Activated T-cell treated with anti-CD3 and anti-CD28 coated beads, Interleukin-2, amount 50 U/mL, for 72 hours (primary cell): ENCODE data around the gene COL6A3. TPM values are rescaled to one million over a fixed set of nuclear protein-coding genes. Genes with fewer than 3 reads are reported as not detected.
"Not testable (repeated sequence)": the region's sequence is repeated elsewhere in the genome, so short reads cannot be mapped to it uniquely, and the experiment has no call there.

Experiments
- ATAC-seq, 2 donors: fragments of 150-1000 bp; cut with Tn5 transposase; replicated peaks in 1 of 2; 2 replicates each; pipeline ENCODE4 v1.10.0; 2021; ENCODE audit warnings: moderate library complexity in 2 of 2, mild to moderate bottlenecking in 1 of 2
- DNase-seq, 2 donors: peaks; one replicate each; pipeline ENCODE4 v3.0.0; 2021 to 2022; ENCODE audit warnings: mixed read lengths in 1 of 2
- H3K27ac Mint-ChIP-seq: one replicate; pipeline ENCODE4 v1.8.0; 2022; ENCODE audit warnings: mild to moderate bottlenecking, moderate library complexity, mixed read lengths
- H3K27me3 Mint-ChIP-seq: one replicate; pipeline ENCODE4 v1.8.0; 2022; ENCODE audit warnings: low read depth, mixed read lengths
- H3K36me3 Mint-ChIP-seq, 2 donors: one replicate each; pipeline ENCODE4 v1.8.0; 2022; ENCODE audit warnings: mixed read lengths in 2 of 2, mild to moderate bottlenecking in 1 of 2; ENCODE audit not compliant: insufficient read depth in 2 of 2
- H3K4me1 Mint-ChIP-seq: one replicate; pipeline ENCODE4 v1.8.0; 2022; ENCODE audit warnings: low read depth, mixed read lengths
- H3K4me3 Mint-ChIP-seq, 2 donors: one replicate each; pipeline ENCODE4 v1.8.0; 2022; ENCODE audit warnings: mild to moderate bottlenecking in 2 of 2, mixed read lengths in 2 of 2, moderate library complexity in 2 of 2
- H3K9me3 Mint-ChIP-seq, 2 donors: one replicate each; pipeline ENCODE4 v1.8.0; 2022; ENCODE audit warnings: mixed read lengths in 2 of 2
- total RNA-seq, 2 donors: library from RNA; stranded (reverse); gene quantifications; one replicate each; pipeline ENCODE4 v1.2.3, GENCODE V29; 2022

COL6A3 gene
- total RNA-seq, 2 donors from 2014 or later, result 12.0 to 17.3 TPM

GRCh38 chr2:237423891-237424290 lies 9.9 kb upstream of the COL6A3 start:
- H3K36me3 Mint-ChIP-seq, result peaks cover 6 to 10% of the 10 kb centered on the region in 2 donors
- ATAC-seq, result no peak
- H3K27ac Mint-ChIP-seq, result no peak overlapping the region
- H3K4me3 Mint-ChIP-seq, result no peak overlapping the region
- H3K4me1 Mint-ChIP-seq, result peaks cover 65% of the 10 kb centered on the region
- no peak for DNase-seq
- H3K9me3 Mint-ChIP-seq, result peaks cover 0 to 1% of the 10 kb centered on the region in 2 donors
- peaks cover 14% of the 10 kb centered on the region for H3K27me3 Mint-ChIP-seq

GRCh38 chr2:237422309-237422708 lies 8.3 kb upstream of the COL6A3 start:
- H3K27ac Mint-ChIP-seq, result no peak overlapping the region

GRCh38 chr2:237421542-237422116 lies 7.7 kb upstream of the COL6A3 start:
- peak; percentile 97 to 99 for ATAC-seq
- Mint-ChIP-seq H3K9me3 (no peaks in the 10 kb centered on the region), H3K36me3 (peaks cover 0 to 11% of the 10 kb centered on the region in 2 donors), H3K27me3 (peaks cover 14% of the 10 kb centered on the region), H3K27ac (peak overlapping the region; percentile 21), H3K4me3 (peak overlapping the region; percentile 65), H3K4me1 (peaks cover 42% of the 10 kb centered on the region)
- peak; percentile 81 to 86 for DNase-seq

More at GRCh38 chr2:237422309-237422708, 8.3 kb upstream of the COL6A3 start:
- Mint-ChIP-seq H3K4me1 (peaks cover 49% of the 10 kb centered on the region), H3K9me3 (no peaks in the 10 kb centered on the region), H3K36me3 (peaks cover 0 to 11% of the 10 kb centered on the region in 2 donors), H3K4me3 (peak overlapping the region in 1 of 2 donors; percentile 0), H3K27me3 (peaks cover 14% of the 10 kb centered on the region)
- no peak for ATAC-seq
- DNase-seq, result no peak

GRCh38 chr2:237418300-237418699 lies 4.3 kb upstream of the COL6A3 start:
- no peak for DNase-seq
- peaks cover 22% of the 10 kb centered on the region for H3K4me1 Mint-ChIP-seq
- no peak for ATAC-seq
- H3K9me3 Mint-ChIP-seq, result no peaks in the 10 kb centered on the region
- no peak overlapping the region for H3K27ac Mint-ChIP-seq
- H3K27me3 Mint-ChIP-seq, result peaks cover 14% of the 10 kb centered on the region
- H3K36me3 Mint-ChIP-seq, result peaks cover 0 to 9% of the 10 kb centered on the region in 2 donors
- no peak overlapping the region for H3K4me3 Mint-ChIP-seq

GRCh38 chr2:237412988-237413776 lies 782 bp downstream of the COL6A3 start:
- Mint-ChIP-seq H3K4me1 (peaks cover 6% of the 10 kb centered on the region), H3K36me3 (no peaks in the 10 kb centered on the region), H3K27me3 (no peaks in the 10 kb centered on the region), H3K27ac (no peak overlapping the region), H3K9me3 (no peaks in the 10 kb centered on the region), H3K4me3 (no peak overlapping the region)
- DNase-seq (no peak), ATAC-seq (no peak)

- Mint-ChIP-seq H3K9me3 (no peaks in the 10 kb centered on the region), H3K4me3 (no peak overlapping the region), H3K36me3 (no peaks in the 10 kb centered on the region), H3K4me1 (peaks cover 6% of the 10 kb centered on the region), H3K27me3 (no peaks in the 10 kb centered on the region), H3K27ac (no peak overlapping the region)
- no peak for ATAC-seq
- no peak for DNase-seq
Observed at GRCh38 chr2:237412646-237412987, 1.3 kb downstream of the COL6A3 start.

GRCh38 chr2:237411683-237412423 lies 2.1 kb downstream of the COL6A3 start:
- Mint-ChIP-seq H3K4me1 (peaks cover 6% of the 10 kb centered on the region), H3K36me3 (no peaks in the 10 kb centered on the region), H3K27ac (no peak overlapping the region), H3K9me3 (no peaks in the 10 kb centered on the region), H3K27me3 (no peaks in the 10 kb centered on the region), H3K4me3 (no peak overlapping the region)
- ATAC-seq (no peak), DNase-seq (no peak)

GRCh38 chr2:237411092-237411601 lies 2.8 kb downstream of the COL6A3 start:
- H3K27me3 Mint-ChIP-seq, result no peaks in the 10 kb centered on the region
- peaks cover 6% of the 10 kb centered on the region for H3K4me1 Mint-ChIP-seq
- no peak overlapping the region for H3K4me3 Mint-ChIP-seq
- H3K9me3 Mint-ChIP-seq, result no peaks in the 10 kb centered on the region
- no peaks in the 10 kb centered on the region for H3K36me3 Mint-ChIP-seq
- DNase-seq (no peak), ATAC-seq (no peak)
- H3K27ac Mint-ChIP-seq, result no peak overlapping the region

GRCh38 chr2:237409263-237409662 lies 4.7 kb downstream of the COL6A3 start:
- DNase-seq, H3K27ac Mint-ChIP-seq, ATAC-seq, H3K36me3 Mint-ChIP-seq, H3K4me1 Mint-ChIP-seq, H3K27me3 Mint-ChIP-seq, H3K9me3 Mint-ChIP-seq, H3K4me3 Mint-ChIP-seq: not testable (repeated sequence)

GRCh38 chr2:237408335-237409000 lies 5.5 kb downstream of the COL6A3 start:
- H3K4me1 Mint-ChIP-seq, result peaks cover 6% of the 10 kb centered on the region
- no peak overlapping the region for H3K27ac Mint-ChIP-seq
- H3K27me3 Mint-ChIP-seq, result no peaks in the 10 kb centered on the region
- no peaks in the 10 kb centered on the region for H3K9me3 Mint-ChIP-seq
- H3K36me3 Mint-ChIP-seq, result no peaks in the 10 kb centered on the region
- no peak for DNase-seq
- H3K4me3 Mint-ChIP-seq, result no peak overlapping the region
- ATAC-seq, result no peak

GRCh38 chr2:237407700-237408099 lies 6.3 kb downstream of the COL6A3 start:
- H3K4me1 Mint-ChIP-seq, result peaks cover 6% of the 10 kb centered on the region
- H3K27me3 Mint-ChIP-seq, result no peaks in the 10 kb centered on the region
- H3K36me3 Mint-ChIP-seq, result no peaks in the 10 kb centered on the region
- ATAC-seq (no peak), DNase-seq (no peak)
- H3K27ac Mint-ChIP-seq, result no peak overlapping the region
- H3K4me3 Mint-ChIP-seq, result no peak overlapping the region
- no peaks in the 10 kb centered on the region for H3K9me3 Mint-ChIP-seq

- ATAC-seq, result no peak
- Mint-ChIP-seq H3K4me3 (no peak overlapping the region), H3K9me3 (no peaks in the 10 kb centered on the region)
Observed at GRCh38 chr2:237406371-237406895, 7.5 kb downstream of the COL6A3 start.

More at GRCh38 chr2:237406371-237406895, 7.5 kb downstream of the COL6A3 start:
- no peaks in the 10 kb centered on the region for H3K36me3 Mint-ChIP-seq
- no peak overlapping the region for H3K27ac Mint-ChIP-seq
- no peaks in the 10 kb centered on the region for H3K27me3 Mint-ChIP-seq
- no peaks in the 10 kb centered on the region for H3K4me1 Mint-ChIP-seq
- no peak for DNase-seq
